Left hindlimb (tissue), 1 donor: Measurements from ENCODE around the gene PHLDB1.
A peak's percentile ranks its signal among the peaks of the same experiment; 100 is the strongest.
"Not testable (repeated sequence)": the region's sequence is repeated elsewhere in the genome, so short reads cannot be mapped to it uniquely, and the experiment has no call there.

Experiments used
- DNase-seq: peaks from one replicate; pipeline ENCODE4 v3.0.0-alpha.2; 2018

PHLDB1 gene

DNA sequence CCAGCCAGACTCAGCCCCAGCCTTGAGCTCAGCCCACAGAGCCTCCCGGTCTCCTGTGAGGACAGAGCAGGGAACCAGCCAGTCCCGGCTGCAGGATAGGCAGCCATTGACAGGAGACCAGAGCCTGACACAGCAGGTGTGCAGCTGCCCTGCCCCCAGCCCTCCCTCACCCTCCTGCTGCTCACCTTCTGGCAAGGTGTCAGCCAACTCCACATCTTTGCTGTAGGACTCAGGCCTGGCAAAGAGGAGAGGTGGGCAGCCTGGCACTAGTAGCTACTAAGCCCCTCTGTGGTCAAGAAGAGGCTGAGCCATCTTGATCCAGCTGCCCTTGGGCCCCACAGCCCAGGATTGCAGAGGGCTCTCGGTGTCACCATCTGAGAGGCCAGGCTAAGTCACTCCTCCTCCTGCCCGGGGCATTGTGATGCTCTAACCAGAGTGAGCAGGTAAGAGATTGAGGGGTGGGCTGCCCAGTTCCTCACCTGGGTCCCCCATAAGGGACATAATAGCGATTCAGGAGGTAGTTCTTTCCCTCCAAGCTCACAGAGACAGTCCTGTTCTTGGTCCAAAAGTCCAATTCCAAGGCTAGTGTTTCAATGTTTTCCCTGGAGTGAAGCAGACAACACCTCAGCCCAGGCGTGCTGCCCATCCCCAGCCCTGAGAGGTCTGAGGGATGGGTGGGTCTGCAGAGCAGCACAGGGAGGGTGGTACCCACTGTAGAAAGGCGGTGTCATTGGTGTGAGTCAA, 53.4 kb downstream of the PHLDB1 start:
- peak; percentile 36 for DNase-seq

DNA sequence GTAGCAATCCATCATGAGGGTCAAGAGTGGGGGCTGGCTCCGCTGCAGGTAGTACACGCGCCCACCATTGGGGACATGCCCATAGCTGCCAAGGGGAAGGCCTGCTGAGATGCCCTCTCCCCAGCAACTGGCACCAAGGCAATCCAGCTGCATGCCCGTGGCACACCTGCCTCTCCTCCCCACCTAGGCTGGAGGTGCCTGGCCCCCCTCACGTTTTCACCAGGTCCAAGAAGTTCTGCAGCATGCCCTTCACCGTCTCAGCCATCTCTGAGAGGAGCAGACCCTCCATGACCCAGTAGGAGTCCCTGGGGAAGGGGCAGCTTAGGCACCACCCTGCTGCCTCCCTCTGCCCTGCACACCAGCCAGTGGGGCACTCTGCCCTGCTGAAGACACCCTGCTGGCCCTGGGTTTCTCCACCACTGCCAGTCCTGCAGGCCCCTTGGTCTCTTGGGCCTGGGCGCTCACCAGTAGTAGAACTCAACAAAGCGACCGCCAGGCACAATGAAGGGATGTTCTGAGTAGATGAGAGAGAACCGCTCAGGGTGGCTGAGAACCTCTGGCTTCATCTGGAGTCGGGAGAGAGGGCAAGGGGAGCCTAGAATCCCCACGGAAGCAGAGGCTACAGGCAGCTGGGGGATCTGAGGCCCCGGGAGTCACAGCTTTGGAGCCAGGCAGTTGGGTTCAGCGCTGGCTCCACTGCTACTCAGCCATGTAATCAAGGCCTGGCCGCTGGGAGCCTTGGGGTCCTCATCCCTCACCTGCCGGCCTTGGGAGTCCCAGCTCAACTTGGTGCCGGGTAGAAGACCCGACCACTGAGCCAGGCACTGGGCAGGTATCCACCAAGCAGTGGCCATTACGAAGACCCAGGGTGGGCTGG, 54.2 kb downstream of the PHLDB1 start:
- peak; percentile 29 for DNase-seq

DNA sequence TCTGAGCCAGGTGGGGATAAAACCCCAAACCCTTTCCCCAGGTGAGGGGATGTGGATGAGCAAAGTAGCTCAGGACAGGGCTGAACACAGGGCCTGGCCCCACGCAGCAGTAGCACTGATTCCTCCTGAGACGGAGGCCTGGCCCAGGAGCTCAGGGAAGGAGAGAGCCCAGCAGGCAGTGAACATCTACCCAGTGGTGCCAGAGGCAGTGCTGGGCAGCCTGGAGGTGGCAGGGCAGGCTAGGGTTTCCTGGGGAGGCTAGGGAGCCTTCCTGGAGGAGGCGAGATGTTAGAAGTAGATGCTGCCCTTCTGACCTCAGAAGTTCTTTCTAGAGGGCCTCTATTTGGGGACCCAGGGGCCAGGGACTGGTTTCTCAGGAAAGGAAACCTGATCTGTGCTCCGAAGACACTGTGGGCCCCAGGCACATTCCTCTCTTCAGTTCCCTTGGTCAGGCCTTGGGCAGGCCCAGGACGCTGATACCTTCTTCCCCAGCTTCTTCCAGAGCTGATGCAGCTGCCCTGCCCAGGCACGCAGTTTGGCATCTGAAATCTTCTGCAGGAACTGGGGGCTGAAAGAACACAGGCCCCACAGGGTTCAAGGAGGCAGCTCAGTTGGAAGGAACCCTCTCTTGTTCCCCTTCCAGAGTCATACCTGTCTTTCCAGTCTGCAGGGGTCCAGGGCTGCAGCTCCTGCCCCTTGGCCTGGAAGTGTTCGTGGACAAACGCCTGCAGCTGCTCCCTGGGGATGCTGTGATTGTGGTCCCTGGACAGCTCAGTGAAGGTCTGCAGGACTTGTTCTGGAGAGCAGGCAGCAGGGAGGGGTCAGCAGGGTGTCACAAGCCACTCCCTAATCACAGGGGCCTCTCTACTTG, 55.2 kb downstream of the PHLDB1 start:
- peak; percentile 31 for DNase-seq

GRCh38 chr11:118663381-118663780, 56.0 kb downstream of the PHLDB1 start:
- peak; percentile 19 for DNase-seq

DNA sequence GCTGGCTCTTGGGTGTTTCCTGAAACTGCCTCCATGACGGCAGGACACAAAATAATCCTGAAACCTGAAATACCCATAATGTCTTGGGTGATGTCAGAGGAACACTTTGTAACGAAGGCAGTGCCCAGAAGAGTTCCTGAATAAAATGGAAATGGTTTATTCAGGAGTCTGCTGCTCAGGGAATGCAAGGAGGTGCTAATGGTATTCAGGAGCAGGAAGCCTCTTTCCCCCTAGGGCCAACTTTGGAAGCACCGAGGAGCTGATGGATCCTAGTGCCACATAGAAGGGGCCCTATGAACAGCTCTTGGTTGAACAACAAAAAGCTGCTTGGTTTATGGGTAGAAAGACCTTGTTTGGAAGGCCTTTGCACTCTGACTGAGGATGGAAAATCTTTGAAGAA, 56.5 kb downstream of the PHLDB1 start:
- DNase-seq: peak; percentile 2

DNA sequence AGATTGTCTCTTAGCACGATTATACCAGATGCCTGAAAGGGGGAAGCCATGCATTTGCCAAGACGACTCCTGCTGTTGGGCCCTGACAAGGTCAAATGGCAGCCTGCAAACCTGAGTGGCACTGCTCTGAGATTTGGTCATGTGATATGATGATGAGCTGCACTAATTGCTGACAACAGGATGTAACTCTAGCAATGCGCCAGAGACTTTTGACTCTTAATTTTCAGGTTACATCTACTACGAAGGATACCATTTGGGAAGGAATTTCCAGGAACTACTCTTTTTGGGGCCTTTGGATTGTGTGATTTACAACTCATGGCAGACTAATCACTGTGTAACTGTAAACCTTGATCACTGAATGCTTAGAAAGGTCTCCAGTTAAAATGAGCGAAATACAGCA, 59.0 kb downstream of the PHLDB1 start:
- DNase-seq: peak; percentile 16

DNA sequence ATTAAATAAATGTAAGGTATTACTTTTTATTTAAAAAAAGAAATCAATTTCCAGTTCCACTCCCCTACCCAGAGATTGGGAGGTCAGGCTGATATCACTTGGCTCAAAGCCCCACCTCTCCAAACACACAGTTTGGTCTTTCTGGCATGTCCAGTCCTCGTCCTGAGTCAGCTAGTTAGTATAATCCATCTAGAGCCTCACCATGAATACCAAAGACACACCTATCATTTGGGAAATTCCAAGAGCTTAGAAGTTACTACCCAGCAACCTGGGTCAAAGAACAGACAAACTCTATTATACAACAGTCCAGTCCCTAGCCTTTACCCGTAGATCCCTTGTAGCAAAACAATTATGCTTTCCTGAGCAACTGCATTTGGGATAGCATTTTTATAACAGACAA, 62.6 kb downstream of the PHLDB1 start:
- DNase-seq: no peak

DNA sequence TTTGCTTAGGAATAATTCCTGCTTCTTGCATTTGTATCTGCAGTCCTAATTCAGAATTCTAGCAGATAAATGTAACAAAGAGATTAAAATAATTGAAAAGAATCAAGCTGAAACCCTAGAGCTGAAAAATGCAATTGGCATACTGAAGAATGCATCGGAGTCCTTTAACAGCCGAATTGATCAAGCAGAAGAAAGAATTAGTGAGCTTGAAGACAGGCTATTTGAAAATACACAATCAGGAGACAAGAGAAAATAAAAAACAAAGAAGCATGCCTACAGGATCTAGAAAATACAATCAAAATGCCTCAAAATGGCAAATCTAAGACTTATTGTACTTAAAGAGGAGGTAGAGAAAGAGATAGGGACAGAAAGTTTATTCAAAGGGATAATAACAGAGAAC, 63.8 kb downstream of the PHLDB1 start:
- DNase-seq: no peak

DNA sequence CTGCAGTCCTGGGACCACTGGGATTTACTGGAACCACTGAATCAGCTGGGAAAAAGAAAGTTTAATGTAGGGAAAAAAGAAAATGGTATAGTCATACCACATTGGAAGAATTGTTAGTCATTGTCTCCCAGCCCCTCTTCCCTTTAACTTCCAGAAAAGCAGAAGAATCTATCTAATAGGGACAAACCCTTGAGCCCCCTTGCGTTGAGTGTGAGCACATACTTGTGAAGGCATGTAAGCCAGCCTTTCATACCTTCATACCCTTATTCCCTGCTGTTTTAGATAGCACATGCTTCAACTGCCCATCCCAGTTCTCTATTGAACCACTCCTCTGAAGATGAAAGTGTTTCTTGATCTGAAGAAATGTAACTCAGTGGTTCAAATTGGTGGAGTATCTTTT, 65.4 kb downstream of the PHLDB1 start:
- no peak for DNase-seq

DNA sequence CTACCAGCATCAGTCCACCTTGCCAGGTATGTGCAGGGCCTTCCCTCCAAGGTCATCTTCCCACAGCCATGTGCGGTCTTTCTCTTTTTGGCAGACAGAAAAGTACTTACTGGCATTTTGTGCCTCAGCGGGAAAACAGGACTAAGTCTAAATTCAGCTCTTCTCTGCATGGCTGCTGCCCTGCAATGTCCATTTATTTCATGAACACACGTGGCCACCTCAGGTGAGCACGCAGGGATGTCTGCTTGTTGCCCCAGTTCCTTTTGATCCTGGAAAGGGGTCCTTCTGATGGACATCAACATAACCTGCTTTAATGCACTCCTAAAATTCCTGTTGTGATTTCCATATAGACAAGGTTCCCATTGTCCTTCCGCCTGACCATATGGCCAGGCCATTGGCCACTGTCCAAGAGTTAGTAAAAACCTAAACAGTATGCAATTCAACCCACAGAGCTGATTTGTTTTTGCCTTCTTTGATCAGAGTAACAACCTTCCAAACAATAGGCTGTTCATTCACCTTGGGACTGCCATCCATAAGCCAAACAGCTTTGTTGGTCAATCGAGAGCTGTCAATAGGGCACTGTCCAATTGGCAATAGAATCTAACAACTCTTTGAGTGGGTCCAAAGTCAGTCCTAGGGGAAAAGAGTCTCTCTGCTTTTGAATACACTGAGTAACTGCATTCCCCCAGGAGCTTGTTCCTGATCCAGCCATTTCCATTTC, 66.1 kb downstream of the PHLDB1 start:
- DNase-seq: peak; percentile 11

DNA sequence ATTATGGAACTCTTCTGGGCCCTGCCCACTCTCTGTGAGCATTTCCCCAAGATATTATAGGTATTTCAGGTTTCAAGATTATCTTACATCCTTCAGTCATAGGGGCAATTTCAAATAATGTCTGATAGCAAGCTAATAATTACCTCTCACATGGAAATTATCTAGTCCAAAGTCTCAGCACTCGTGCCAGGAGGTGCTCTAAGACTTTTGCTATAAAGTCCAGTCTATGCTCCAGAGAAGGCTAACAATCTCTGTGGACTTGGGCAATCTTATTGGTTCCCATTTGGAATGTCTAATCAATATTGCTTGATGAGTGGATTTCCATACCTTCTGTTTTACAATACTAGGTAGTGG, 66.6 kb downstream of the PHLDB1 start:
- DNase-seq: no peak

DNA sequence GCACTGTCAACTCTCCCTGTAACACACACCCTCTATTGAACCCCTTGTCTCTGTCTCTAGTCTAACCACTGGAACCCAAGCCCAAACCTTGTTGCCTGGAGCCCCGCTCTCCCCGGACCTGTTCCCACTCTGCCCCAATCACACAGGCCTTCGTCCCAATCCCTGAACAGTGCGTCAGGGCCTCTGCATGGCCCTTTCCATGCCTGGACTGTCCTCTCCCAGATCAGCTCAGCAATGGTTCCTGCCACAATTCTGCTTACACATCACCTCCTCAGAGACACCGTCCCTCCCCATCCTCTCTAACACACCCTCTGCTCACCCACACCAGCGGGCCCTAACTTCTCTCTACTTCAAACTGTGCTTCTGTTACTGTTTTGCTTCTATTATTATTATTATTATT, 70.6 kb downstream of the PHLDB1 start:
- no peak for DNase-seq

DNA sequence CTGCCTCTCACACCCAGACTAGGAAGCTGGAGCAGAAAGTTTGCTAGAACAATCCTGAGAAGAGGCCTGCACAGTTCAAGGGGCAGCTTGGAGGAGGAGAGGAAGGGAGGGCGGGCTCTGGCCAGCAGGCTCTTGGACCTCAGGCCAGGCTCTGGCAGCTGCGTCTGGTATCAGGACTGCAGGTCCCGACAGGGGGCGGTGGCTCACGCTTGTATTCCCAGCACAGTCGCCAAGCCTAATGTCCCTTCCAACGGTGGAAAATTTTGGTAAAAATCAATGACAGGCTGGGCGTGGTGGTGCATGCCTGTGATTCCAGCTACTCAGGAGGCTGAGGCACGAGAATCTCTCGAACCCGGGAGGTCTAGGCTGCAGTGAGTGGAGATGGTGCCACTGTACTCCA, 71.5 kb downstream of the PHLDB1 start:
- DNase-seq: not testable (repeated sequence)

DNA sequence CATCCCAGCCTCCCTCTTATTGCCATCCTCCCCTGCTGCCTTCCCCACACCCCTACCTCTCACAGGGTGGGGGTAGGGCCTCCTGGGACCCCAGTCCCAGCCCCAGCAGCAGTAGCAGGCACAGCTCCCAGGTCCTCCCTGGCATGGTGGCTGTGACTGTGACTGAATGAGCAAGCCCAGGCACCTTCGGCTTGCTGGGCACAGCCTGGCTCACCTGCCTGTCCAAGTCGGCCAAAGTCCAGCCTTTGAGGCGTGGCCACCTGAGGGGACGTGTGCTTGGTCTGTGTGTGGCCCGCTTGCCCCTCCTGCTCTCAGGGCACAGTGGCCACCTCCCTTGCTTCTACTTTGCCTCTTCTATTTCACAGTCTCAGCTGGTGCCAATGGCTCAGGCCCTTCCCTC, 72.1 kb downstream of the PHLDB1 start, which contains the start of gene TREH:
TREH (minus strand) TSS at position 168 of the 400 bp plus-strand sequence; CDS start at position 145, 23 bp downstream.
- no peak for DNase-seq

DNA sequence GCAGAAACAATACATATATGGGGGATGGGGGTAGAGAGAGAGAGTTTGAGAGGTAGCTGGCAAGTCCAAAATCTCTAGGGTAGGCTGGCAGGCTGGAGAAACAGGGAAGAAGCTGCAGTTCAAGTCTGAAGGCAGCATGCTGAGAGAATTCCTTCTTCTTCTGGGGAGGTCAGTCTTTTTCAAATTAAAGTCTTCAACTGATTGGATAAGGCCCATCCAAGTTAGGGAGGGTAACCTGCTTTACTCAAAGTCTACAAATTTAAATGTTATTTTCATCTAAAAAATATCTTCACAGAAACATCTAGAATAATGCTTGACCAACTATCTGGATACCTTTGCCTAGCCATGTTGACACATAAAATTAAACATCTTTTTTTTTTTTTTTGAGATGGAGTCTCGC, 75.0 kb downstream of the PHLDB1 start:
- no peak for DNase-seq

- DNase-seq: not testable (repeated sequence)
Measured at GRCh38 chr11:118682939-118683338, 75.5 kb downstream of the PHLDB1 start.

DNA sequence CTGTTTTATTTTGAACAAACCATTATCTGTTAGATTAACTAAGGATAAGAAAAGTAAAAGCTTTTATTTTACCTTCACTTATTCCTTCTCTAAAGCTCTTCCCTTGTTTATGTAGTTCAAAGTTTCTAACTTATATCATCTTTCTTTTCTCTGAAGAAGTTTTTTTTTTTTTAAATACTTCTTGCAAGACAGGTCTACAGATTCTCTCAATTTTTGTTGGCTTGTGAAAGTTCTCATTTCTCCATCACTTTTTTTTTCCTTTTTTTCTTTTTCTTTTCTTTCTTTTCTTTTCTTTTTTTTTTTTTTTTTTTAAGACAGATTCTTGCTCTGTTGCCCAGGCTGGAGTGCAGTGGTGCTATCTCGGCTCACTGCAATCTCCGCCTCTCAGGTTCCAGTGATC, 76.8 kb downstream of the PHLDB1 start:
- DNase-seq: no peak

GRCh38 chr11:118687906-118688305, 80.5 kb downstream of the PHLDB1 start:
- DNase-seq: no peak

DNA sequence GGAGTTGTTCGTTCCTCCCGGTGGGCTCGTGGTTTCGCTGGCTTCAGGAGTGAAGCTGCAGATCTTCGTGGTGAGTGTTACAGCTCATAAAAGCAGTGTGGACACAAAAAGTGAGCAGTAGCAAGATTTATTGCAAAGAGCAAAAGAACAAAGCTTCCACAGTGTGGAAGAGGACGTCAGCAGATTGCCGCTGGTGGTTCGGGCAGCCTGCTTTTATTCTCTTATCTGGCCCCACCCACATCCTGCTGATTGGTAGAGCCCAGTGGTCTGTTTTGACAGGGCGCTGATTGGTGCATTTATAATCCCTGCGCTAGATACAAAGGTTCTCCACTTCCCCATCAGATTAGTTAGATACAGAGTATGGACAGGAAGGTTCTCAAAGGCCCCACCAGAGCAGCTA, 80.9 kb downstream of the PHLDB1 start:
- DNase-seq: not testable (repeated sequence)

GRCh38 chr11:118688851-118689502, 81.6 kb downstream of the PHLDB1 start:
- no peak for DNase-seq

- no peak for DNase-seq
Measured at GRCh38 chr11:118689503-118689851, 82.1 kb downstream of the PHLDB1 start.
